Superior temporal gyrus (tissue), 1 donor: ENCODE results near the gene SYT3.
A peak's percentile ranks its signal among the peaks of the same experiment; 100 is the strongest.

ENCODE experiments used
- DNase-seq: peaks from one replicate; pipeline ENCODE4 v3.0.0-alpha.2; 2016; ENCODE audit errors: extremely low spot score

SYT3 gene

GRCh38 chr19:50661766-50662650, 22.3 kb upstream of the SYT3 start:
- DNase-seq, result no peak

GRCh38 chr19:50661023-50661422, 21.3 kb upstream of the SYT3 start:
- DNase-seq, result no peak

- DNase-seq, result no peak
Measured at GRCh38 chr19:50660088-50660366, 20.3 kb upstream of the SYT3 start.

- no peak for DNase-seq
Measured at GRCh38 chr19:50659318-50660087, 19.8 kb upstream of the SYT3 start.

GRCh38 chr19:50658441-50659317, 19.0 kb upstream of the SYT3 start:
- DNase-seq, result peak; percentile 82

- peak; percentile 98 for DNase-seq
Measured at GRCh38 chr19:50657712-50658440, 18.2 kb upstream of the SYT3 start.

- no peak for DNase-seq
Measured at GRCh38 chr19:50657222-50657669, 17.6 kb upstream of the SYT3 start.

GRCh38 chr19:50654882-50655281, 15.2 kb upstream of the SYT3 start:
- no peak for DNase-seq

- DNase-seq, result no peak
Measured at GRCh38 chr19:50652722-50653121, 13.0 kb upstream of the SYT3 start.

GRCh38 chr19:50651174-50651573, 11.5 kb upstream of the SYT3 start:
- DNase-seq, result no peak

- DNase-seq, result peak; percentile 38
Measured at GRCh38 chr19:50649433-50650391, 10.0 kb upstream of the SYT3 start, which contains the start of gene C19orf81. Gene C19orf81 (plus strand): TSS chr19:50649445. CDS start chr19:50649445, 0 bp downstream.

GRCh38 chr19:50648659-50649058, 9.0 kb upstream of the SYT3 start:
- DNase-seq, result no peak

GRCh38 chr19:50647879-50648615, 8.4 kb upstream of the SYT3 start:
- DNase-seq, result no peak

- DNase-seq, result no peak
Measured at GRCh38 chr19:50646074-50646807, 6.6 kb upstream of the SYT3 start.

GRCh38 chr19:50645107-50645506, 5.4 kb upstream of the SYT3 start:
- DNase-seq, result no peak

- no peak for DNase-seq
Measured at GRCh38 chr19:50644315-50644915, 4.7 kb upstream of the SYT3 start.

GRCh38 chr19:50640368-50640767, 687 bp upstream of the SYT3 start:
- no peak for DNase-seq

- no peak for DNase-seq
Measured at GRCh38 chr19:50638600-50638999, 1.1 kb downstream of the SYT3 start.
